GM18511 (cell line): ENCODE data around the gene CYP4V2.
"Not testable (repeated sequence)": the region's sequence is repeated elsewhere in the genome, so short reads cannot be mapped to it uniquely, and the experiment has no call there.

Source experiments
- ATAC-seq: cut with Tn5 transposase; IDR thresholded peaks from one replicate; pipeline ENCODE4 v1.9.1; 2021; ENCODE audit warnings: mild to moderate bottlenecking, moderate library complexity; ENCODE audit not compliant: unreplicated experiment

The CYP4V2 gene

DNA sequence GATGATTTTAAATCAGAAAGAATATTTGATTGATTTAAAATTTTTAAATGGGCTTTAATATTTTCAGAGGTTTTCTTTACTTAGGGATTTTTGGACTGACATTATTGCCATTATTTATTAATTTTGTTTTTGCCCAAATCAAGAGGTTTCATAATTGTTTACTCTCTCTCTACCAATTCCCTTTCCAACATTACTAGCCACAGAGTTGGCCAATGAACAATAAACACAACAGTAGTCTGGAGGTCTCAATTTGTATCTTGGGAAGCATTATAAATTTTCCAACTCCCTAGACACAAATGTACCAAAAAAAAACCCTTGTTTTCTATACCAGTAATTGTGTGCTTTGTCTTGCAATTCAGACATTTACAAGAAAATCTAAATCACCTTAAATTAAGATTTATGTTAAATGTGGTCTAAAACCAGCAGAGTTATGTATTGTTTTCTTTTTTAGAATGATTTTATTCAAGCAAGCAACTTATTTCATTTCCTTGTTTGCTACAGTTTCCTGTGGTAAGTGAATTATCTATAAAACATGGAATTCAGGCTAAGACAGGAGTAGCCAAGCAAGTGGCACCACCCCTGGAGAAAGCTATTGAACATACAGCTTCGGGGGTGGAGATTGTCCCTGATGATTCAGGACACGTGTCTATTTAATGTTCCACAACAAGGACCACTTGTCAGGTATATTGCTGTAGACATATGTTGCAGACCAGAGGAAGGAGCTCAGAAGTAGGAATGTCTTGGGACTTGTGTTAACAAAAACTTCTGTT, 36.6 kb downstream of the CYP4V2 start:
- ATAC-seq: no peak

- no peak for ATAC-seq
Measured at GRCh38 chr4:186228514-186228894, 37.1 kb downstream of the CYP4V2 start.

DNA sequence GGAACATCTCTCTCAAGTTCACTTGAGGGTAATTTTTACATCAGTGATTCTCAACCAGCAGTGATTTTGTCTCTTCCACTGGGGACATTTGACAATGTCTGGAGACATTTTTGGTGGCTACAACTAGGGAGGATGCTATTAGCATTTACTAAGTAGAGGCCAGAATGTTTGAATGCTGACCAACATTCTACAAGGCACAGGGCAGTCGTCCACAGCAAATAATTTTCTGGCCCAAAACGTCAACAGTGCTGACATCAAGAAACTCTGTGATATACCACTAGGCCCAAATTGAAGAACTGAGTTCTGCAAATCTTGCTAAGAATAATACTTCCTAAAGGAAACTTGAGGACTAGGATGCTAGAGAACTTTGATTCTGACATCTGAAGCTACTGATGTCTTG, 43.0 kb downstream of the CYP4V2 start:
- ATAC-seq: no peak

DNA sequence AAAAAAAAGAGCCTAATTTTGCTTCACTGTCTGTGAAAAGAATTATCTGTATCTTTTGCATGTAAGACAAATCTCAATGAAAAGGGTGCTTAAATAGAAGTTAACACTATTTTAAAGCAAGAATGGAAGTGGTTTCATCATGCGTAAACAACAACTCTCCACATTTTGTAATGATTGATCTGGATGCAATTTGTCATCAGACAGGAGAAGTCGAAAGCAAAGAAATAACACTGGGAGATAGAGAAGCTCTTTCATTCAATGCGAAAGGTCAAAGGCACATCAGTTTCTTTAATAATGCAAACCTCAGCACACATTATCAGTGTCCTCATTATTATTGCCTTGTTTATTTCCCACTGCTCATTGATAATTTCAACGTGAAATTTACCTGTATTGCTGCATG, 44.8 kb downstream of the CYP4V2 start:
- ATAC-seq: no peak

DNA sequence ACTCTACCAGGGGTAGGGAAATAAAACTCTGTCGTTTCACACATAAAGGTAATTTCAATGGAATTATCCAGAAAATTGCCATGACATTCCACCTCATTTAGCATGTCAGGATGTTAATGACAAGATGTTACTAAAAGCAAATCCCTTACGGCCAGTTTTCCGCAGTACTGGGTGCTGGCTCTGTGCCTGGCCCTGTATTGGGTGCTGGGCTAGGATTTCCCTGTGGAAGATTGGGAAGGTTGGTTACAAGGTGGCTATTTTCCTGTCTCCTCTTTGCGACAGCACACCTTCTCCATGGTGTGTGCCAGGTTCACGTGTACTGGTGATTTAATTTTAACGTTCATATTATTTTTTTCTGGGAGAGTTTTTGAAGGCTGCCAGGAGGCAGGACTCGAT, 49.1 kb downstream of the CYP4V2 start:
- ATAC-seq: no peak

GRCh38 chr4:186240848-186241491, 49.6 kb downstream of the CYP4V2 start:
- no peak for ATAC-seq

DNA sequence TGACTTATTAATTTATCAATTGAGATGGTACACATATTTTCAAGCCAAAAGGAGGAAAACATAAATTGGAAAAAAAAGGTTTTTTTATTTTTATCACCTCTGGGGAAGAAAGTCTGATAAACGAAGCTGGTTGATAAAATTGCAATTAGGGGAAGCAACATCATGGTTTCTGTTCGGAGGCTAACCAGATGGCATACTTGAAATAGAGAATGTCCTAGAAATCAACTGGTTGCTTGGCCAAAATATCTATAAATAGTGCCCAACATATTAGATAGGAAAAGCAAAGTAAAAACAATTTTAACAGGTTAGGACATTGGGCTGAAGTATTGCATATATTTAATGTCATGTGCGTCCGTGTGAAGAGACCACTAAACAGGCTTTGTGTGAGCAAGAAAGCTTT, 50.2 kb downstream of the CYP4V2 start:
- no peak for ATAC-seq

GRCh38 chr4:186242031-186242430, 50.7 kb downstream of the CYP4V2 start:
- not testable (repeated sequence) for ATAC-seq

DNA sequence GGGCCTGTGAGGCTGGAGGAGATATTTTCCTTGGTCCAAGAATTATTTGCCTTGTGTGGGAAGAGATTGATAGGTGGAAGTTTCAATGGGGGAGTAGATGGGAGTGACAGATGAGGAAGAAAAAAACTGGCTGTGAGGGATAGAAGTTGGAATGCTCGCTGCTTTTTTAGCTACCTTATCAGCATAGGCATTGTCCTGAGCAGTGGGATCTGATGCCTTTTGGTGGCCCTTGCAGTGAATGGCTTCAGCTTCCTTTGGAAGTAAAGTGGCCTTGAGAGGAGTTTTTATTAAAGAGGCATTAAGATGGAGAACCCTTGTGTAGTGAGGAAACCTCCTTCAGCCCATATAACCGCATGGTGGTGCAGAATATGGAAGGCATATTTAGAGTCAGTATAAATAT, 52.0 kb downstream of the CYP4V2 start:
- ATAC-seq: no peak

GRCh38 chr4:186244835-186245234, 53.5 kb downstream of the CYP4V2 start:
- no peak for ATAC-seq

DNA sequence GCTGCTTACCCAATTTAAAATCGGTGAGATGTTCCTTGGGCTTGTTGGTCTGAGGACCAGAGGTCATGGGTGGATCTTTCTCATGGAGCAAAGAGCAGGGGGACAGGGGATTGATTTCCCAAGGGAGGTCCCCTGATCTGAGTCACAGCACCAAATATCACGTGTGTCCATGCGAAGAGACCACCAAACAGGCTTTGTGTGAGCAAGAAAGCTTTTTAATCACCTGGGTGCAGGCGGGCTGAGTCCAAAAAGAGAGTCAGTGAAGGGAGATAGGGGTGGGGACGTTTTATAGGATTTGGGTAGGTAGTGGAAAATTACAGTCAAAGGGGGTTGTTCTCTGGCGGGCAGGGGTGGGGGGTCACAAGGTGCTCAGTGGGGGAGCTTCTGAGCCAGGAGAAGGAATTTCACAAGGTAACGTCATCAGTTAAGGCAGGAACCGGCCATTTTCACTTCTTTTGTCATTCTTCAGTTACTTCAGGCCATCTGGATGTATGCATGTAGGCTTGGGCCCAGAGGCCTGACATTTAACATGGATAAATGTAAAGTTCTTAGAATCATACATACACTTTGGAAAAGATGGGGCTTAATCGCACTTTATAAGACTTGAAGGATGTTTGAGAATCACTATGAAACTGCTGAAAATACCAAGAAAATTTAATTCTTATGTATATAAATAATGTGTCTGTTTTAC, 55.8 kb downstream of the CYP4V2 start:
- not testable (repeated sequence) for ATAC-seq

- no peak for ATAC-seq
Measured at GRCh38 chr4:186248643-186249042, 57.3 kb downstream of the CYP4V2 start.

- ATAC-seq: no peak
Measured at GRCh38 chr4:186249785-186250754, 58.7 kb downstream of the CYP4V2 start.

- no peak for ATAC-seq
Measured at GRCh38 chr4:186250760-186251159, 59.4 kb downstream of the CYP4V2 start.

- no peak for ATAC-seq
Measured at GRCh38 chr4:186255122-186255521, 63.8 kb downstream of the CYP4V2 start.

GRCh38 chr4:186258216-186258811, 66.9 kb downstream of the CYP4V2 start:
- no peak for ATAC-seq

- no peak for ATAC-seq
Measured at GRCh38 chr4:186260117-186260503, 68.7 kb downstream of the CYP4V2 start.
